GM12878 (cell line): Measurements from ENCODE around the gene APBA1. TPM values are rescaled to one million over a fixed set of nuclear protein-coding genes. Genes with fewer than 3 reads are reported as not detected.

ENCODE experiments used
- ATAC-seq: fragments of 200-7000 bp; cut with Tn5 transposase; 3 replicates; pipeline ENCODE4 v1.9.1; 2020; ENCODE audit warnings: mild to moderate bottlenecking, moderate library complexity
- BruUV-seq: library from RNA; stranded (reverse); fragments of 400-500 nt; replicated peaks from 2 replicates; lab custom pipeline; 2021; lab: Mats Ljungman, UMichigan
- CTCF ChIA-PET: fragments of 300-600 bp; sonication (Branson Sonifier 250); formaldehyde crosslinking; extraction: SDS; loops from one replicate; lab custom pipeline; 2021; ENCODE audit warnings: inconsistent platforms; lab: Yijun Ruan, JAX
- POLR2A ChIA-PET: fragments of 350-600 bp; formaldehyde crosslinking; extraction: SDS; loops from one replicate; lab custom pipeline; 2021; ENCODE audit warnings: inconsistent platforms; lab: Charles Lee
- RAD21 ChIA-PET: fragments of 300-600 bp; sonication (Branson Sonifier 250); formaldehyde crosslinking; loops from one replicate; lab custom pipeline; 2023; ENCODE audit warnings: antibody characterized with exemption; ENCODE audit not compliant: unreplicated experiment; lab: Charles Lee
- SMC1A ChIA-PET: fragments of 300-600 bp; sonication (Branson Sonifier 250); formaldehyde crosslinking; loops from one replicate; lab custom pipeline; 2023; ENCODE audit not compliant: unreplicated experiment, uncharacterized antibody; lab: Charles Lee
- DNase-seq: peaks from one replicate; pipeline ENCODE4 v3.0.0-alpha.2; 2011; ENCODE audit warnings: low read depth, low spot score
- FAIRE-seq: peaks from 3 replicates; lab custom pipeline; 2011; peaks lifted over from hg19 to GRCh38; lab: Jason Lieb, UNC
- H2AFZ ChIP-seq: 2 replicates; pipeline ENCODE4 v1.6.0; 2011; ENCODE audit warnings: low read depth, low read length, control low read depth; ENCODE audit not compliant: control insufficient read depth
- H3K27ac ChIP-seq: 2 replicates; pipeline ENCODE4 v1.5.1; 2011; ENCODE audit warnings: control low read depth; ENCODE audit not compliant: control insufficient read depth, insufficient read depth
- H3K27me3 ChIP-seq, 2 experiments: replicated peaks in 1 of 2; 2 replicates each; pipeline versions ENCODE4 v1.6.0 to v1.6.1; 2011; ENCODE audit warnings: low read length in 1 of 2; ENCODE audit not compliant: control insufficient read depth in 2 of 2, insufficient read depth in 2 of 2
- H3K36me3 ChIP-seq, 2 experiments: 2 replicates each; pipeline ENCODE4 v1.5.1; 2011; ENCODE audit warnings: low read length in 1 of 2; ENCODE audit not compliant: control insufficient read depth in 2 of 2, insufficient read depth in 2 of 2
- H3K4me1 ChIP-seq: 2 replicates; pipeline ENCODE4 v1.6.1; 2011; ENCODE audit warnings: mild to moderate bottlenecking, low read length, moderate library complexity, mixed read lengths; ENCODE audit not compliant: control insufficient read depth, insufficient read depth
- H3K4me2 ChIP-seq: 2 replicates; pipeline ENCODE4 v1.6.0; 2011; ENCODE audit warnings: control low read depth; ENCODE audit not compliant: control insufficient read depth, insufficient read depth
- H3K4me3 ChIP-seq: fragments of 200-600 bp; sonication (generic); 2 replicates; pipeline ENCODE4 v1.5.1; 2016
- H3K79me2 ChIP-seq: 2 replicates; pipeline ENCODE4 v1.6.0; 2011; ENCODE audit warnings: low read length; ENCODE audit not compliant: control insufficient read depth, insufficient read depth
- H3K9ac ChIP-seq: 2 replicates; pipeline ENCODE4 v1.8.0; 2011; ENCODE audit warnings: low read length, control low read depth, mixed read lengths; ENCODE audit not compliant: control insufficient read depth, insufficient read depth
- H3K9me3 ChIP-seq: replicated peaks from 3 replicates; pipeline ENCODE4 v1.5.1; 2011; ENCODE audit warnings: mild to moderate bottlenecking, low read length; ENCODE audit not compliant: control insufficient read depth, insufficient read depth
- H4K20me1 ChIP-seq: 2 replicates; pipeline ENCODE4 v1.6.0; 2011; ENCODE audit not compliant: control insufficient read depth, insufficient read depth
- ETV6 ChIP-seq, 2 experiments: fragments of 450-650 bp in 1 of 2; IDR thresholded peaks in 1 of 2; conservative IDR thresholded peaks in 1 of 2; 2 replicates each; pipeline ENCODE4 v1.6.1; 2014; ENCODE audit warnings: antibody characterized with exemption in 1 of 2, borderline replicate concordance in 1 of 2, low read depth in 1 of 2, mild to moderate bottlenecking in 1 of 2, moderate library complexity in 1 of 2
- NFIC ChIP-seq: IDR thresholded peaks from 2 replicates; pipeline ENCODE4 v1.6.1; 2012; ENCODE audit warnings: low read depth, mild to moderate bottlenecking, inconsistent platforms, low read length, moderate library complexity
- POLR2AphosphoS2 ChIP-seq: IDR thresholded peaks from 2 replicates; pipeline ENCODE4 v1.6.1; 2011; ENCODE audit warnings: low read depth, mild to moderate bottlenecking, low read length, improper control_type of control experiment, moderate library complexity
- WGBS: methylation state at CpG from one replicate; pipeline ENCODE4 v1.1.6; 2016; ENCODE audit warnings: low lambda C conversion rate; ENCODE audit not compliant: insufficient replicate concordance, insufficient coverage; ENCODE audit errors: missing lambda C conversion rate; 5-methylcytosine and 5-hydroxymethylcytosine counted together
- in situ Hi-C: fragments of 300-500 bp; cut with MboI; formaldehyde crosslinking; loops from 9 replicates; pipeline ENCODE4 v1.14.3; 2018; ENCODE audit warnings: mixed read lengths
- intact Hi-C: fragments of 100-400 bp; cut with micrococcal nuclease; formaldehyde crosslinking; loops from one replicate; pipeline ENCODE4 v1.14.2; 2022; ENCODE audit not compliant: unreplicated experiment
- polyA plus RNA-seq, 11 experiments: library from polyadenylated mRNA; depleted of rRNA in 4 of 11; unstranded in 6 of 11; stranded (reverse) in 5 of 11; fragments of >200 nt; fragmentation: Nextera tagmentation in 4 of 11; fragmentation: Illumina TruSeq in 1 of 11; extraction: Ambion mirVana in 4 of 11; extraction: Trizol in 1 of 11; gene quantifications; 1 replicate in 1 of 11; 2 replicates in 10 of 11; pipeline versions ENCODE4 v1.2.1 to v1.2.3, GENCODE V29; 2011 to 2016; ENCODE audit warnings: inconsistent platforms in 2 of 11, missing spikeins in 2 of 11, low read depth in 1 of 11
- total RNA-seq, 4 experiments: library from RNA; depleted of rRNA in 3 of 4; stranded (reverse); fragments of >200 nt in 3 of 4; fragmentation: Illumina TruSeq in 1 of 4; extraction: Trizol in 1 of 4; gene quantifications; 2 replicates each; pipeline versions ENCODE4 v1.2.1 to v1.2.3, GENCODE V29; 2013 to 2021
- TF ChIP-seq, protein P1 (sequence below): fragments of 450-650 bp; IDR thresholded peaks from 2 replicates; pipeline ENCODE4 v1.6.1; 2018; ENCODE audit warnings: mild to moderate bottlenecking, low read depth, moderate library complexity; ENCODE audit not compliant: partially characterized antibody
- TF ChIP-seq, protein P2 (sequence below): fragments of 450-650 bp; IDR thresholded peaks from 2 replicates; pipeline ENCODE4 v1.6.1; 2017; ENCODE audit warnings: antibody characterized with exemption, mild to moderate bottlenecking, moderate library complexity

The APBA1 gene
- total and polyA plus RNA-seq, 10 of the 15 experiments (the other 5 are each of a cell fraction or from before 2014, with no cell fraction given) = 0.01 to 1.3 (median 0.05) TPM; not detected in 7

DNA sequence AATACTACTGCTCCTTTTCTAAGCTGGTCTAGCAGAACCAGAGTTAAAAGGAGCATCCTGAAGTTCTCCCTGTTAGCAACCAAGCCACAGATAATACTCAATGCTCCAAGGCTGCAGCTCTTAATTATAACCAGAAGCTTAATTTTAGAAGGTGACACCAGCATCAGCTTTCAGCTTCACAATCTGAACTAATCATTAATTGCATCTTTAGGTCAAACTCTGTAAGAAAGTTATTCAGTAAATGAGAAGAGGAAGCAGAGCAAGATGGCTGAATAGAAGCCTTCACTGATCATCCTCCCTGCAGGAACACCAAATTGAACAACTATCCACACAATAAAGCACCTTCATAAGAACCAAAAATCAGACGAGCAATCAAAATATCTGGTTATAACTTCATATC, 38.5 kb downstream of the APBA1 start (continued):
- no peak for TF ChIP-seq NFIC
- TF ChIP-seq ETV6 (conservative IDR thresholded peaks at IDR 0.05 in 1 of 2, IDR thresholded peaks at IDR 0.05 in 1 of 2; ENCODE audit: borderline replicate concordance in 1 of 2, low read depth in 1 of 2) = no peak

DNA sequence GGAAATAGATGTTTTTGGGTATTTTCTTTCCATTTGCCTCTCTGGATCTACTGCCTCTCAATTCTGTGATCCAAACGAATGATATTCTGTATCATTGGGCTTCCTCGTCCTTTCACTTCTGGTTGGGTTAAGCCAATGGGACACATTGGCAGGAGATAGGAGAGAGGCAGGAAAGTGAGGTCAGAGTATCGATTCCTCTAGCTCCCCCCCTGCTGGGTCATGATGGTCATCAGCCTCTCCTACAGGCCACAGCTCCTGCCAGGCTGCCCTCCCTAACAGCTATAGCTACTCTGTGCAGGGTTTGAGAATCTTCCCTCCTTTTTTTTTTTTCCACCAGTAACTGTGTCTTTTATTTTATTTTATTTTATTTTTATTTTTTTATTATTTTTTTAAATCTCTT, 39.4 kb downstream of the APBA1 start:
- POLR2A ChIA-PET = no interaction called here
- SMC1A ChIA-PET = no interaction called here
- no peak overlapping the region for H3K9ac ChIP-seq

More for the DNA sequence above, 39.4 kb downstream of the APBA1 start:
- Histone ChIP-seq H3K4me1 (no peaks in the 10 kb centered on the region), H3K4me3 (no peak overlapping the region), H3K27ac (no peak overlapping the region), H3K27me3 (no peaks in the 10 kb centered on the region)
- in situ Hi-C loops = no loop called here
- 6% methylated on average over 3 of the region's 3 CpGs for WGBS
- TF ChIP-seq POLR2AphosphoS2 = no peak
- TF ChIP-seq, protein P1, sequence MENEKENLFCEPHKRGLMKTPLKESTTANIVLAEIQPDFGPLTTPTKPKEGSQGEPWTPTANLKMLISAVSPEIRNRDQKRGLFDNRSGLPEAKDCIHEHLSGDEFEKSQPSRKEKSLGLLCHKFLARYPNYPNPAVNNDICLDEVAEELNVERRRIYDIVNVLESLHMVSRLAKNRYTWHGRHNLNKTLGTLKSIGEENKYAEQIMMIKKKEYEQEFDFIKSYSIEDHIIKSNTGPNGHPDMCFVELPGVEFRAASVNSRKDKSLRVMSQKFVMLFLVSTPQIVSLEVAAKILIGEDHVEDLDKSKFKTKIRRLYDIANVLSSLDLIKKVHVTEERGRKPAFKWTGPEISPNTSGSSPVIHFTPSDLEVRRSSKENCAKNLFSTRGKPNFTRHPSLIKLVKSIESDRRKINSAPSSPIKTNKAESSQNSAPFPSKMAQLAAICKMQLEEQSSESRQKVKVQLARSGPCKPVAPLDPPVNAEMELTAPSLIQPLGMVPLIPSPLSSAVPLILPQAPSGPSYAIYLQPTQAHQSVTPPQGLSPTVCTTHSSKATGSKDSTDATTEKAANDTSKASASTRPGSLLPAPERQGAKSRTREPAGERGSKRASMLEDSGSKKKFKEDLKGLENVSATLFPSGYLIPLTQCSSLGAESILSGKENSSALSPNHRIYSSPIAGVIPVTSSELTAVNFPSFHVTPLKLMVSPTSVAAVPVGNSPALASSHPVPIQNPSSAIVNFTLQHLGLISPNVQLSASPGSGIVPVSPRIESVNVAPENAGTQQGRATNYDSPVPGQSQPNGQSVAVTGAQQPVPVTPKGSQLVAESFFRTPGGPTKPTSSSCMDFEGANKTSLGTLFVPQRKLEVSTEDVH = no peak
- TF ChIP-seq, protein P2, sequence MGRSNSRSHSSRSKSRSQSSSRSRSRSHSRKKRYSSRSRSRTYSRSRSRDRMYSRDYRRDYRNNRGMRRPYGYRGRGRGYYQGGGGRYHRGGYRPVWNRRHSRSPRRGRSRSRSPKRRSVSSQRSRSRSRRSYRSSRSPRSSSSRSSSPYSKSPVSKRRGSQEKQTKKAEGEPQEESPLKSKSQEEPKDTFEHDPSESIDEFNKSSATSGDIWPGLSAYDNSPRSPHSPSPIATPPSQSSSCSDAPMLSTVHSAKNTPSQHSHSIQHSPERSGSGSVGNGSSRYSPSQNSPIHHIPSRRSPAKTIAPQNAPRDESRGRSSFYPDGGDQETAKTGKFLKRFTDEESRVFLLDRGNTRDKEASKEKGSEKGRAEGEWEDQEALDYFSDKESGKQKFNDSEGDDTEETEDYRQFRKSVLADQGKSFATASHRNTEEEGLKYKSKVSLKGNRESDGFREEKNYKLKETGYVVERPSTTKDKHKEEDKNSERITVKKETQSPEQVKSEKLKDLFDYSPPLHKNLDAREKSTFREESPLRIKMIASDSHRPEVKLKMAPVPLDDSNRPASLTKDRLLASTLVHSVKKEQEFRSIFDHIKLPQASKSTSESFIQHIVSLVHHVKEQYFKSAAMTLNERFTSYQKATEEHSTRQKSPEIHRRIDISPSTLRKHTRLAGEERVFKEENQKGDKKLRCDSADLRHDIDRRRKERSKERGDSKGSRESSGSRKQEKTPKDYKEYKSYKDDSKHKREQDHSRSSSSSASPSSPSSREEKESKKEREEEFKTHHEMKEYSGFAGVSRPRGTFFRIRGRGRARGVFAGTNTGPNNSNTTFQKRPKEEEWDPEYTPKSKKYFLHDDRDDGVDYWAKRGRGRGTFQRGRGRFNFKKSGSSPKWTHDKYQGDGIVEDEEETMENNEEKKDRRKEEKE = no peak
- TF ChIP-seq, all 136 proteins: peak for 0
- ATAC-seq = no peak
- Histone ChIP-seq H3K36me3 (no peaks in the 10 kb centered on the region), H3K9me3 (no peaks in the 10 kb centered on the region), H4K20me1 (no peaks in the 10 kb centered on the region), H3K79me2 (no peaks in the 10 kb centered on the region), H3K4me2 (no peak overlapping the region), H2AFZ (no peak overlapping the region)
- no peak for DNase-seq
- FAIRE-seq = no peak
- CTCF ChIA-PET = no interaction called here
- BruUV-seq = no TSS peak
- intact Hi-C loops = no loop called here
- RAD21 ChIA-PET = no interaction called here
